BJ (cell line): ENCODE data around the gene SPEF1. TPM values are rescaled to one million over a fixed set of nuclear protein-coding genes. Genes with fewer than 3 reads are reported as not detected.

Experiments
- CTCF ChIA-PET: fragments of 350-600 bp; formaldehyde crosslinking; extraction: SDS; loops from one replicate; lab custom pipeline; 2021; ENCODE audit warnings: antibody characterized with exemption, inconsistent platforms; lab: Yijun Ruan, JAX
- POLR2A ChIA-PET: fragments of 300-600 bp; sonication (Branson Sonifier 250); formaldehyde crosslinking; extraction: SDS; loops from one replicate; lab custom pipeline; 2021; ENCODE audit warnings: antibody characterized with exemption; lab: Charles Lee
- DNase-seq: peaks from one replicate; pipeline ENCODE4 v3.0.0-alpha.2; 2011; ENCODE audit warnings: low read depth
- H3K27me3 ChIP-seq: 2 replicates; pipeline ENCODE4 v1.6.0; 2011; ENCODE audit warnings: low read length; ENCODE audit not compliant: control insufficient read depth, insufficient read depth
- H3K36me3 ChIP-seq: 2 replicates; pipeline ENCODE4 v1.5.1; 2011; ENCODE audit warnings: low read length; ENCODE audit not compliant: control insufficient read depth, insufficient read depth
- H3K4me3 ChIP-seq: 2 replicates; pipeline ENCODE4 v1.5.1; 2011; ENCODE audit warnings: low read depth, mild to moderate bottlenecking, control low read depth, low read length
- CTCF ChIP-seq: IDR thresholded peaks from 2 replicates; pipeline ENCODE4 v1.5.1; 2011; ENCODE audit warnings: low read depth, mild to moderate bottlenecking, control low read depth, inconsistent platforms, low read length, moderate library complexity; ENCODE audit not compliant: insufficient read depth
- polyA plus RNA-seq: library from polyadenylated mRNA; depleted of rRNA; stranded (reverse); fragments of >200 nt; gene quantifications from 2 replicates; pipeline ENCODE4 v1.2.3, GENCODE V29; 2011

SPEF1 gene
- polyA plus RNA-seq, 1 experiment: 0.17 TPM

- POLR2A ChIA-PET: no interaction called here
- Histone ChIP-seq H3K4me3 (no peak overlapping the region), H3K27me3 (peaks cover 33% of the 10 kb centered on the region), H3K36me3 (no peaks in the 10 kb centered on the region)
- CTCF ChIA-PET: interaction anchor here (0.6 to 1.7 kb wide), 6 partner anchors 10 to 194 kb away, joined by 3 to 5 read pairs (median 4); no protein-coding TSS in a partner anchor
- no peak for TF ChIP-seq CTCF
- DNase-seq: no peak
Observed at GRCh38 chr20:3735768-3736167, 45.5 kb downstream of the SPEF1 start.

- Histone ChIP-seq H3K36me3 (no peaks in the 10 kb centered on the region), H3K4me3 (no peak overlapping the region), H3K27me3 (peaks cover 35% of the 10 kb centered on the region)
- DNase-seq: no peak
- CTCF ChIA-PET: interaction anchor here (1.5 kb wide), 1 partner anchor 23 kb away, joined by 4 read pairs; no protein-coding TSS in a partner anchor
- no peak for TF ChIP-seq CTCF
- POLR2A ChIA-PET: no interaction called here
Observed at GRCh38 chr20:3734111-3734843, 47.0 kb downstream of the SPEF1 start.

DNA sequence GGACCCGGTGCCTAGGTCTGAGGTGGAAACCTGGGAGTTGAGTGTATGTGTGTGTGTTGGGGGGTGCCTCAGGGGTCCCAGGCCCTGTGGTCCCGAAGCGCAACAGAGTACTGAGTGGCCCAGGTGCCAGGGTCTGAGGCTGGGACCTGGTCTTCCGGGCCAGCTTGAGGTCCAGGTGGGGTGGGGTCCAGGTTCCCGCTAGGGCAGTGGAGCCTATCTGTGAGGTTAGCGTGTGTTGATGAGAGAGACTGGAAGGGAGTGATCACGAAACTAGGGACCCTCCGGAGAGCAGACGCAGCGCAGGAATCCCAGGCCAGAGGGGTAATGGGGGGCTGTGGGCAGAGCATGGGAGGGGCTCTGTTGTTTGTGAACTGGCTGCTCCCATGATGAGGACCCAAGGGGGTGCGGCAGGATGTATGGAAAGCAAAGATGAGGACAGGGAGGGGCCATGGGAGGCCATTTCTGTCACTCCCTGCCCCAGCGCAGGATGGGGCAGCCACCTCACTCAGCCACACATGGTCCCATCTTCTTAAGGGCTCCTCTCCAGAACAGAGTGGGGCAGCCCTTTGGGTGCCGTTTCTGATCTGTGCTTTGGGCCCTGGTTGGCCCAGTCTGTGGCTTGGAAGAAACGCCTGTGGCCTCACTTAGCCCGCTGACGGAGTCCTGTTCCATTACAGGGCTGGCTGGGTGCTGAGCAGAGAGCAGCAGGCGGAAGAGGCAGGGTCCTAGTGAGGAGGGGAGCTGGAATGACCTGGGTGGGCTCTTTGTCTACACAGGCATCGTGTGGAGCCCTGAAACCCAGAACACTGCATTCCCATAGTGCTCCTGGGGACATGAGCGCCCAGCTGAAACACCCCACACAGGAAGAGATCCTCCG, 47.9 kb downstream of the SPEF1 start:
- DNase-seq: no peak
- Histone ChIP-seq H3K36me3 (no peaks in the 10 kb centered on the region), H3K27me3 (peaks cover 33% of the 10 kb centered on the region), H3K4me3 (no peak overlapping the region)
- CTCF ChIA-PET: interaction anchor here (1.0 to 1.5 kb wide), 2 partner anchors 17 to 22 kb away, joined by 3 to 4 read pairs; no protein-coding TSS in a partner anchor
- POLR2A ChIA-PET: no interaction called here
- no peak for TF ChIP-seq CTCF

DNA sequence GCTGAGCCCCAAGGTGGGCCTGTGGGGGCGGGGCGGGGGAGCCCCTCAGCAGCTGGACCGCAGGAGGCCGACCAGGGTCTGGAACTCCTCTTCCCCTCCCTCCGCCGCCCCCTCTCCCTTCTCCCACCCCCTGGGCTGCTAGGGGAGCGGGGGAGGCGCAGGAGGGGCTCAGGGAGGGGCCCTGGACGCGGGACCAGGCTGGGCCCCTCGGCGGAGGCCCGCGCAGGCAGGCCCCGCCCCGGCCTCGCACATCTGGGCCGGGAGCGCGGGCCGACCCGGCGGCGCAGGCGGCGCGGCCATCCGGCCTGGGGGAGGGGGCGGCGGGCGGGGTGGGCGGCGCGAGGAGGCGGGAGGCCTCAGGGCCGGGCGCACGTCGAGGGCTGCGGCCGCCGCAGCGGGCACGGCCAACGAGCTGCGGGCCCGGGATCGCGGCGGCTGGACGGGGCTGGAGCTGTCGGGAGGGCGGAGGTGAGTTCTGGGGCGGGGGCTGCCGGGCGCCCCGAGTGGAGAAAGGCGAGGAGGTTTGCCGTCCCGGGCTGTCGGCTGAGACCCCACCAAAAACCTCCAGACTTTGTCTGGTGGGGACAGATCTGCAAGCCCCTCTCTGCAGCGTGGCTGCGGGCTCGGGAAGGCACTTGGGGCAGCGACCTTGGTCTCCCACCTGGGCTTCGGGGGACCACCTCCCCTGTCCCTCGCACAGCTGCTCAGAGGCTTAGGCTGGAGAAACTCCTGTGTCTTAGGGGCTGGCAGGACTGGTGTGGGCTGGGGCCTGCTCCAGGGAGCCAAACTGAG, 48.7 kb downstream of the SPEF1 start, which contains the start of gene HSPA12B:
TSS of gene HSPA12B (plus strand) at position 359 of the 792 bp plus-strand sequence. CDS start 5,990 bp downstream, outside the sequence.
- CTCF ChIA-PET: interaction anchor here (1.0 to 1.3 kb wide), 2 partner anchors 16 to 20 kb away, joined by 3 to 4 read pairs; no protein-coding TSS in a partner anchor
- H3K4me3 ChIP-seq: no peak within 1 kb of the TSS

More for the DNA sequence above, 48.7 kb downstream of the SPEF1 start, which contains the start of gene HSPA12B:
- Histone ChIP-seq H3K36me3 (no peaks in the 10 kb centered on the region), H3K27me3 (peaks cover 33% of the 10 kb centered on the region)
- no peak for DNase-seq
- POLR2A ChIA-PET: no interaction called here
- no peak for TF ChIP-seq CTCF
